ENCODE measurements around the gene CFB.
"Not testable (repeated sequence)": the region's sequence is repeated elsewhere in the genome, so short reads cannot be mapped to it uniquely, and the experiment has no call there.

DNA sequence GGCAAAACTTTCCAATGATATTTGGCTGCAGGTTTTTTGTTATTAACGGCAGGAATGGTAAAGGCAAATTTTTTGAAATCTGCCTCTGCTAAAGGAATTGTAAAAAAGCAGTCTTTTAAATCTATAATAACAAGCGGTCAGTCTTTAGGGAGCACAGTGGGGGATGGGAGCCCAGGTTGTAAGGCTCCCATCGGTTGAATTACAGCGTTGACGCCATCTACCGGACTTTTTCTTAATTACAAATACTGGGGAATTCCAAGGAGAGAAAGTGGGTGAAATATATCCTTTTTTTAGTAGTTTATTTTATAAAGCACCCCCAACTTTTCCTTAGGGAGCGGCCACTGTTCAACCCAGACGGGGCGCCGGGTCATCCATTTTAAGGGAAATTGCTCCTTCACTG, 43.5 kb downstream of the CFB start:
- TF ChIP-seq, protein P1, sequence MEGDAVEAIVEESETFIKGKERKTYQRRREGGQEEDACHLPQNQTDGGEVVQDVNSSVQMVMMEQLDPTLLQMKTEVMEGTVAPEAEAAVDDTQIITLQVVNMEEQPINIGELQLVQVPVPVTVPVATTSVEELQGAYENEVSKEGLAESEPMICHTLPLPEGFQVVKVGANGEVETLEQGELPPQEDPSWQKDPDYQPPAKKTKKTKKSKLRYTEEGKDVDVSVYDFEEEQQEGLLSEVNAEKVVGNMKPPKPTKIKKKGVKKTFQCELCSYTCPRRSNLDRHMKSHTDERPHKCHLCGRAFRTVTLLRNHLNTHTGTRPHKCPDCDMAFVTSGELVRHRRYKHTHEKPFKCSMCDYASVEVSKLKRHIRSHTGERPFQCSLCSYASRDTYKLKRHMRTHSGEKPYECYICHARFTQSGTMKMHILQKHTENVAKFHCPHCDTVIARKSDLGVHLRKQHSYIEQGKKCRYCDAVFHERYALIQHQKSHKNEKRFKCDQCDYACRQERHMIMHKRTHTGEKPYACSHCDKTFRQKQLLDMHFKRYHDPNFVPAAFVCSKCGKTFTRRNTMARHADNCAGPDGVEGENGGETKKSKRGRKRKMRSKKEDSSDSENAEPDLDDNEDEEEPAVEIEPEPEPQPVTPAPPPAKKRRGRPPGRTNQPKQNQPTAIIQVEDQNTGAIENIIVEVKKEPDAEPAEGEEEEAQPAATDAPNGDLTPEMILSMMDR (conservative IDR thresholded peaks at IDR 0.05; ENCODE audit: low read length) = not testable (repeated sequence)
- TF ChIP-seq EZH2phosphoT487 (IDR thresholded peaks at IDR 0.05; ENCODE audit: borderline replicate concordance) = not testable (repeated sequence)

All from Loucy (cell line).